Type B pancreatic cell (in vitro differentiated cells): Measurements from ENCODE around the gene EBI3. TPM values are rescaled to one million over a fixed set of nuclear protein-coding genes. Genes with fewer than 3 reads are reported as not detected.

Experiments used
- DNase-seq: peaks from one replicate; pipeline ENCODE4 v3.0.0; 2021; ENCODE audit warnings: mixed read lengths; ENCODE audit not compliant: unreplicated experiment; ENCODE audit errors: extremely low spot score
- H3K27ac Mint-ChIP-seq: 2 replicates; pipeline ENCODE4 v1.8.0; 2021; ENCODE audit warnings: mild to moderate bottlenecking, mixed read lengths
- H3K27me3 Mint-ChIP-seq: 2 replicates; pipeline ENCODE4 v1.8.0; 2021; ENCODE audit warnings: mixed read lengths
- H3K36me3 Mint-ChIP-seq: 2 replicates; pipeline ENCODE4 v1.8.0; 2021; ENCODE audit warnings: mixed read lengths
- H3K4me1 Mint-ChIP-seq: one replicate; pipeline ENCODE4 v1.8.0; 2021; ENCODE audit warnings: mixed read lengths; ENCODE audit not compliant: unreplicated experiment
- H3K4me3 Mint-ChIP-seq: 2 replicates; pipeline ENCODE4 v1.8.0; 2021; ENCODE audit warnings: mild to moderate bottlenecking, mixed read lengths
- H3K9me3 Mint-ChIP-seq: 2 replicates; pipeline ENCODE4 v1.8.0; 2021; ENCODE audit warnings: mixed read lengths
- total RNA-seq: library from RNA; stranded (reverse); gene quantifications from 2 replicates; pipeline ENCODE4 v1.2.1, GENCODE V29; 2021; ENCODE audit warnings: low replicate concordance
- TF ChIP-seq, protein P1 (sequence below): fragments of 200-600 bp; sonication (generic); conservative IDR thresholded peaks from 2 replicates; pipeline ENCODE4 v1.5.0; 2021; ENCODE audit warnings: antibody characterized with exemption, mild to moderate bottlenecking

The EBI3 gene
- total RNA-seq, 1 donor from 2014 or later, result 0.43 TPM

DNA sequence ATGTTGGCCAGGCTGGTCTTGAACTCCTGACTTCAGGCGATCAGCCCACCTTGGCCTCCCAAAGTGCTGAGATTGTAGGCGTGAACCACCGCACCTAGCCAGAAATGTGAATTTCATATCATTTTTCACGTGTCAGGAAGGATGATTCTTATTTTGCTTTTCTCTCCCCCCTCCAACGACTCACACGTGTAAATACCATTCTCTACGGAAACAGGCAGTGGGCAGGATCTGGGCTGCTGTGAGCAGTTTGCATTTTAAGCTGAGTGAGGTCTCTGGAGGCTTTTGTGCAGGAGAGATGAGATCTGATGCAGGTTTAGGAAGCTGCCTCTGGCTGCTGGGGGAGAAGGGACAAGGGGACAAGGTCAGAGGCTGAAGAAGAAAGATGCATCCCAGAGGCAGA lies 35.0 kb upstream of the EBI3 start:
- H3K27ac Mint-ChIP-seq, result no peak overlapping the region
- no peak overlapping the region for H3K4me3 Mint-ChIP-seq
- TF ChIP-seq, protein P1, sequence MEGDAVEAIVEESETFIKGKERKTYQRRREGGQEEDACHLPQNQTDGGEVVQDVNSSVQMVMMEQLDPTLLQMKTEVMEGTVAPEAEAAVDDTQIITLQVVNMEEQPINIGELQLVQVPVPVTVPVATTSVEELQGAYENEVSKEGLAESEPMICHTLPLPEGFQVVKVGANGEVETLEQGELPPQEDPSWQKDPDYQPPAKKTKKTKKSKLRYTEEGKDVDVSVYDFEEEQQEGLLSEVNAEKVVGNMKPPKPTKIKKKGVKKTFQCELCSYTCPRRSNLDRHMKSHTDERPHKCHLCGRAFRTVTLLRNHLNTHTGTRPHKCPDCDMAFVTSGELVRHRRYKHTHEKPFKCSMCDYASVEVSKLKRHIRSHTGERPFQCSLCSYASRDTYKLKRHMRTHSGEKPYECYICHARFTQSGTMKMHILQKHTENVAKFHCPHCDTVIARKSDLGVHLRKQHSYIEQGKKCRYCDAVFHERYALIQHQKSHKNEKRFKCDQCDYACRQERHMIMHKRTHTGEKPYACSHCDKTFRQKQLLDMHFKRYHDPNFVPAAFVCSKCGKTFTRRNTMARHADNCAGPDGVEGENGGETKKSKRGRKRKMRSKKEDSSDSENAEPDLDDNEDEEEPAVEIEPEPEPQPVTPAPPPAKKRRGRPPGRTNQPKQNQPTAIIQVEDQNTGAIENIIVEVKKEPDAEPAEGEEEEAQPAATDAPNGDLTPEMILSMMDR, result no peak
- H3K36me3 Mint-ChIP-seq, result peaks cover 8% of the 10 kb centered on the region
- H3K4me1 Mint-ChIP-seq, result peaks cover 4% of the 10 kb centered on the region
- no peak for DNase-seq
- H3K9me3 Mint-ChIP-seq, result no peaks in the 10 kb centered on the region
- peaks cover 55% of the 10 kb centered on the region for H3K27me3 Mint-ChIP-seq

DNA sequence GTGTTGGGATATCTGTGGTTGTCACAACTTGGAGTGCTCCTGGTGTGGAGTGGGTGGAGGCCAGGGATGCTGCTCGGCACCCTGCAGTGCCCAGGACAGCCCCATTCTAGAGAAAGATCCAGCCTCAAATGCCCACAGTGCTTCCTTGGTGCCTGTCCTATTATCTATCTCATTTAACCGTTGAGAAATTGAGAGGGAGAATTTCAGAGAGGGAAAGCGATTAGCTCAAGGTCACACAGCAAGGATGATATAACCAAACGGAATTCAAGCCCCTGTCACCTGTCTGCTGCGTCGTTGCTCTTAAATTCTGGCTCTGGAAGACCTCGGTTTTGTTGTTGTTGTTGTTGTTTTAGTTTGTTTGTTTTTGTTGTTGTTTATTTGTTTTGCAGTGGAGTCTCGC lies 33.3 kb upstream of the EBI3 start:
- H3K27ac Mint-ChIP-seq, result no peak overlapping the region
- H3K9me3 Mint-ChIP-seq, result peaks cover 5% of the 10 kb centered on the region
- no peak overlapping the region for H3K4me3 Mint-ChIP-seq
- H3K4me1 Mint-ChIP-seq, result peaks cover 4% of the 10 kb centered on the region
- H3K36me3 Mint-ChIP-seq, result peaks cover 8% of the 10 kb centered on the region
- TF ChIP-seq, protein P1, result no peak
- H3K27me3 Mint-ChIP-seq, result peaks cover 69% of the 10 kb centered on the region
- no peak for DNase-seq

DNA sequence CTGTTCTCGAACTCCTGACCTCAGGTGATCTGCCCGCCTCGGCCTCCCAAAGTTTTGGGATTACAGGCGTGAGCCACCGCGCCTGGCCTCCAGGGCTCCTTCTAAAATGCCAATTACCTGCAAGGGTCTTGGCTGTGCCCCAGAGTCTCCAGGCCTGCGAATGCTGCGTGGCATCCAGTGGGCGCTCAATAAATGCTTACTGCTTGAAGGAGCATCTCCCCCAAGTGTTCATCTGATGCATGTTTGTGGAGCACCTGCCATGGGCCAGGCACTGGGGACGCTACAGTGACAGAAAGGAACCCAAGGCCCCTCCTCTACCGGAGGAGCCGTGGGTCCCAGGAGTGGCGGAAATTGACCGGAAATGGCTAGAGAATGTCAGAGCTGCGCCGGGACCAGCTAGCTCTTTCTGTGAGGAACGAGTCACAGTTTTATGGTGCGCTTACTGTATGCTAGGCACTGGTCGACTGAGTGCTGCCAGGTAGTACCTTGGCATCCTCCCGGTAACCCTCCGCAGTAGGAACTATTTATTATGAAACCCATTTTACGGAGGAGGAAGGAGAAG lies 32.7 kb upstream of the EBI3 start:
- Mint-ChIP-seq H3K36me3 (peaks cover 8% of the 10 kb centered on the region), H3K4me3 (peak overlapping the region; percentile 59), H3K27me3 (peaks cover 75% of the 10 kb centered on the region), H3K9me3 (peaks cover 5% of the 10 kb centered on the region), H3K4me1 (peaks cover 4% of the 10 kb centered on the region), H3K27ac (no peak overlapping the region)
- DNase-seq, result no peak
- TF ChIP-seq, protein P1, result no peak

DNA sequence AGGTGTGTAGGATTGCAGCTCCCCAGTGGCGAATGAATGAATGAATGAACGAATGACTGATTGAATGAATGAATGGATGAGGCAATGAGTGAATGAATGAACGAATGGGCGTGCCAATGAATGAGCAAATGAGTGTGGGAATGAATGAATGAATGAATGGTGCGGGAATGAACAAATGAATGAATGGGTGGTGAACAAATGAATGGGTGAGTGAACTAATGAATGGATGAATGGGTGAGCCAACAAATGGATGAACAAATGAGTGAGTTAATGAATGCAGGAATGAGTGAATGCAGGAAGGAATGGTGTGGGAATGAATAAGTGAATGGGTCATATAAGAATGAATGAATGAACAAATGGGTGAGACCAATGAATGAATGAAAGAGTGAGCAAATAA lies 32.1 kb upstream of the EBI3 start:
- Mint-ChIP-seq H3K27ac (no peak overlapping the region), H3K27me3 (peaks cover 81% of the 10 kb centered on the region)

DNA sequence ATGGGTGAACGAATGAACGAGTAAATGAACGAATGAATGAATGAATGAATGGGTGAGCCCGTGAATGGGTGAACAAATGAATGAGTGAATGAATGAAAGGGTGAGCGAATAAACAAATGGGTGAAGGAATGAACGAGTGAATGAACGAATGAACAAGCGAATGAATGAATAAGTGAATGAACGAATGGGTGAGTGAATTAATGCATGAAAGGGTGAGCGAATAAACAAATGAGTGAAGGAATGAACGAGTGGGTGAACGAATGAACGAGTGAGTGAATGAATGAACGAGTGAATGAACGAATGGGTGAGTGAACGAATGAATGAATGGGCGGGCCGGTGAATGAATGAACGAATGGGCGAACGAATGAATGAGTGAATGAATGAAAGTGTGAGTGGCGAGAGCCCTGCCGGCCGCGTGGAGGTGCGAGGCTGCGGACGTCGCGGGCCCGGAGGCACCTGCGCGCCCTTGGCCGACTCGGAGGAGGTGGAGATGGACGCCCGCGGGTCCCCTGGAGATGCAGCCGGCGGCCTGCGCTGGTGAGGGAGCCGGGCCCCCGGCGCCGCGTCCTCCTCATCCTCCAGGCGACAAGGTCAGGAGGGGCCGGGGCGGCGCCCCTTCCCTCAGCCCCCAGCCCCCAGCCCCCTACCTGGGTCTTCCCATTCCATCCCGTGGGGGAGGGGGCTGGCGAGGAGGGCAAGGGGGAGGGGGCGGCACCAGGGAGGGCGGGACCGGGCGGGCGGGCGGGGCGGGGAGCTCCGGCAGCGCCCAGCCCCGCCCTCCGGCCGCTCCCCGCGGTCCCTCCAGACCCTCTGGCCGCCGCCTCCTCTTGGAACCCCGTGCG lies 31.5 kb upstream of the EBI3 start:
- peaks cover 4% of the 10 kb centered on the region for H3K4me1 Mint-ChIP-seq
- H3K9me3 Mint-ChIP-seq, result peaks cover 5% of the 10 kb centered on the region
- no peak overlapping the region for H3K27ac Mint-ChIP-seq
- H3K36me3 Mint-ChIP-seq, result peaks cover 8% of the 10 kb centered on the region
- H3K4me3 Mint-ChIP-seq, result peak overlapping the region; percentile 59
- H3K27me3 Mint-ChIP-seq, result peaks cover 86% of the 10 kb centered on the region
- no peak for DNase-seq
- TF ChIP-seq, protein P1, result no peak

More for the DNA sequence above, 32.1 kb upstream of the EBI3 start:
- peaks cover 5% of the 10 kb centered on the region for H3K9me3 Mint-ChIP-seq
- TF ChIP-seq, protein P1, result no peak
- H3K4me1 Mint-ChIP-seq, result peaks cover 4% of the 10 kb centered on the region
- no peak for DNase-seq
- H3K4me3 Mint-ChIP-seq, result peak overlapping the region; percentile 59
- H3K36me3 Mint-ChIP-seq, result peaks cover 8% of the 10 kb centered on the region
